Keratinocyte (primary cell): Measurements from ENCODE around the gene MAN2C1. TPM values are rescaled to one million over a fixed set of nuclear protein-coding genes. Genes with fewer than 3 reads are reported as not detected.

ENCODE experiments used
- DNase-seq: peaks from one replicate; pipeline ENCODE4 v3.0.0-alpha.2; 2011; ENCODE audit warnings: low read depth, missing footprints, low spot score
- FAIRE-seq: peaks from 2 replicates; lab custom pipeline; 2011; peaks lifted over from hg19 to GRCh38; lab: Jason Lieb, UNC
- H2AFZ ChIP-seq: 2 replicates; pipeline ENCODE4 v1.6.0; 2012; ENCODE audit warnings: low read length, control low read depth, inconsistent platforms; ENCODE audit not compliant: control insufficient read depth
- H3K27ac ChIP-seq: 2 replicates; pipeline ENCODE4 v1.5.1; 2011; ENCODE audit warnings: low read length; ENCODE audit not compliant: control insufficient read depth, insufficient read depth
- H3K27me3 ChIP-seq: 3 replicates; pipeline ENCODE4 v1.6.0; 2011; ENCODE audit warnings: low read length; ENCODE audit not compliant: control insufficient read depth, insufficient read depth; ENCODE audit errors: extremely low read depth
- H3K36me3 ChIP-seq, 2 experiments: 2 replicates in 1 of 2; 3 replicates in 1 of 2; pipeline ENCODE4 v1.5.1; 2011; ENCODE audit warnings: low read length in 2 of 2, mild to moderate bottlenecking in 1 of 2; ENCODE audit not compliant: control insufficient read depth in 2 of 2, insufficient read depth in 2 of 2; ENCODE audit errors: extremely low read depth in 1 of 2
- H3K4me1 ChIP-seq: 3 replicates; pipeline ENCODE4 v1.5.1; 2011; ENCODE audit warnings: low read length; ENCODE audit not compliant: control insufficient read depth, insufficient read depth; ENCODE audit errors: extremely low read depth
- H3K4me2 ChIP-seq: 3 replicates; pipeline ENCODE4 v1.6.0; 2011; ENCODE audit warnings: low read depth, low read length; ENCODE audit not compliant: control insufficient read depth, insufficient read depth; ENCODE audit errors: extremely low read depth
- H3K4me3 ChIP-seq, 3 experiments: fragments of 200-600 bp in 1 of 3; sonication (generic) in 1 of 3; 2 replicates in 2 of 3; 3 replicates in 1 of 3; pipeline ENCODE4 v1.5.1; 2011 to 2016; ENCODE audit warnings: low read length in 3 of 3, mild to moderate bottlenecking in 3 of 3, control low read depth in 2 of 3, inconsistent platforms in 1 of 3, low read depth in 1 of 3, mixed read lengths in 1 of 3, mixed run types in 1 of 3, moderate library complexity in 1 of 3; ENCODE audit not compliant: control insufficient read depth in 2 of 3, insufficient read depth in 2 of 3; ENCODE audit errors: extremely low read depth in 1 of 3
- H3K79me2 ChIP-seq: 2 replicates; pipeline ENCODE4 v1.6.0; 2012; ENCODE audit warnings: low read length; ENCODE audit not compliant: control insufficient read depth, insufficient read depth
- H3K9ac ChIP-seq: 3 replicates; pipeline ENCODE4 v1.6.0; 2011; ENCODE audit warnings: low read length; ENCODE audit not compliant: control insufficient read depth, insufficient read depth; ENCODE audit errors: extremely low read depth
- H3K9me1 ChIP-seq: 3 replicates; pipeline ENCODE4 v1.6.0; 2011; ENCODE audit warnings: low read length; ENCODE audit not compliant: control insufficient read depth, insufficient read depth; ENCODE audit errors: extremely low read depth
- H3K9me3 ChIP-seq: 2 replicates; pipeline ENCODE4 v1.5.1; 2012; ENCODE audit warnings: low read depth, low read length; ENCODE audit not compliant: control insufficient read depth
- H4K20me1 ChIP-seq: 3 replicates; pipeline ENCODE4 v1.6.0; 2011; ENCODE audit warnings: low read length; ENCODE audit not compliant: control insufficient read depth, insufficient read depth; ENCODE audit errors: extremely low read depth
- EZH2 ChIP-seq: IDR thresholded peaks from one replicate; pipeline ENCODE4 v1.6.1; 2012; ENCODE audit warnings: inconsistent platforms, mild to moderate bottlenecking, low read length, moderate library complexity
- dilution Hi-C: fragments of 300-500 bp; cut with MboI; formaldehyde crosslinking; loops from one replicate; pipeline ENCODE4 v1.7.0; 2020; ENCODE audit warnings: low sequenced_read_pairs; ENCODE audit not compliant: extremely low pct_ligation_motif_present
- polyA plus RNA-seq, 5 experiments: library from polyadenylated mRNA; depleted of rRNA in 3 of 5; stranded (reverse) in 3 of 5; stranded (forward) in 1 of 5; unstranded in 1 of 5; fragments of >200 nt; gene quantifications; 1 replicate in 1 of 5; 2 replicates in 3 of 5; 3 replicates in 1 of 5; pipeline versions ENCODE4 v1.2.1 to v1.2.3, GENCODE V29; 2011 to 2012; ENCODE audit warnings: missing spikeins in 2 of 5, low read depth in 1 of 5, low replicate concordance in 1 of 5
- TF ChIP-seq, protein P1 (sequence below), 3 experiments: IDR thresholded peaks in 1 of 3; conservative IDR thresholded peaks in 1 of 3; optimal IDR thresholded peaks in 1 of 3; 2 replicates in 2 of 3; 3 replicates in 1 of 3; pipeline versions ENCODE3 to v1.5.1; 2011; ENCODE audit warnings: low read length in 3 of 3, mild to moderate bottlenecking in 3 of 3, moderate library complexity in 2 of 3, control low read depth in 1 of 3, inconsistent platforms in 1 of 3; ENCODE audit not compliant: insufficient read depth in 2 of 3; ENCODE audit errors: extremely low read depth in 1 of 3

MAN2C1 gene
- polyA plus RNA-seq, 1 donor (not counting 4 experiments of a cell fraction or from before 2014, with no cell fraction given), result 35.4 TPM

DNA sequence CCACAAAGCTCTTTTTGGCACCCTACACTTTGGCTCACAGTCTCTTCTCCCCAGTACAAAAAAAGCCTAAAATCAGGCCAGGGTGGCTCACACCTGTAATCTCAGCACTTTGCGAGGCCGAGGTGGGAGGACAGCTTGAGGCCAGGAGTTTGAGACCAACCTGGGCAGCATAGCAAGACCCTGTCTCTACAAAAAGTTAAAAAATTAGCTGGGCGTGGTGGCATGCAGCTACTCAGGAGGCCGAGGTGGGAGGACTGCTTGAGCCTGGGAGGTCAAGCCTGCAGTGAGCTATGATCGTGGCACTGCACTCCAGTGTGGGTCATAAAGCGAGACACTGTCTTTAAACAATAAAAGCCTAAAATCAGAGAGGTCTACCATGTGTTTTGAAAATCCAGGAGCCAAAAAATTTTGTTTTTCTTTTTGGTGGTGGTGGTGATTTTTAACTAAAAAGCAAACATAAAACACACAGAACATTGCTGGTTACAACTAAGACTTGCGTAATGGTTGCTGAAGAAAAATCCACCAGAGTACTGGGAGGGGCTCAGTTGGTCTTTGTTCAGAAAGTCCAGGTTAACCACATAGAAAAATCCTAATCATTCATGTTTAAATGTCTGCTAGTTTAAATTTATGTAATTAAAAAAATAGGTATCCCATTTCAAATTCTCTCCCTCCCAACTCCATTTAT, 1.6 kb upstream of the MAN2C1 start:
- Histone ChIP-seq H3K27me3 (no peaks in the 10 kb centered on the region), H3K36me3 (peaks cover 14 to 36% of the 10 kb centered on the region in 2 experiments), H3K4me3 (no peak overlapping the region), H3K9me3 (no peaks in the 10 kb centered on the region), H2AFZ (no peak overlapping the region), H3K9me1 (no peaks in the 10 kb centered on the region), H3K4me2 (peak overlapping the region; percentile 94), H3K27ac (peak overlapping the region; percentile 72), H4K20me1 (no peaks in the 10 kb centered on the region), H3K79me2 (peaks cover 12% of the 10 kb centered on the region), H3K4me1 (peaks cover 33% of the 10 kb centered on the region), H3K9ac (peak overlapping the region; percentile 92)
- FAIRE-seq (no peak), DNase-seq (no peak)
- dilution Hi-C loops, result no loop called here
- no peak for TF ChIP-seq EZH2
- TF ChIP-seq, protein P1, sequence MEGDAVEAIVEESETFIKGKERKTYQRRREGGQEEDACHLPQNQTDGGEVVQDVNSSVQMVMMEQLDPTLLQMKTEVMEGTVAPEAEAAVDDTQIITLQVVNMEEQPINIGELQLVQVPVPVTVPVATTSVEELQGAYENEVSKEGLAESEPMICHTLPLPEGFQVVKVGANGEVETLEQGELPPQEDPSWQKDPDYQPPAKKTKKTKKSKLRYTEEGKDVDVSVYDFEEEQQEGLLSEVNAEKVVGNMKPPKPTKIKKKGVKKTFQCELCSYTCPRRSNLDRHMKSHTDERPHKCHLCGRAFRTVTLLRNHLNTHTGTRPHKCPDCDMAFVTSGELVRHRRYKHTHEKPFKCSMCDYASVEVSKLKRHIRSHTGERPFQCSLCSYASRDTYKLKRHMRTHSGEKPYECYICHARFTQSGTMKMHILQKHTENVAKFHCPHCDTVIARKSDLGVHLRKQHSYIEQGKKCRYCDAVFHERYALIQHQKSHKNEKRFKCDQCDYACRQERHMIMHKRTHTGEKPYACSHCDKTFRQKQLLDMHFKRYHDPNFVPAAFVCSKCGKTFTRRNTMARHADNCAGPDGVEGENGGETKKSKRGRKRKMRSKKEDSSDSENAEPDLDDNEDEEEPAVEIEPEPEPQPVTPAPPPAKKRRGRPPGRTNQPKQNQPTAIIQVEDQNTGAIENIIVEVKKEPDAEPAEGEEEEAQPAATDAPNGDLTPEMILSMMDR (optimal IDR thresholded peaks at IDR 0.05 in 1 of 3, IDR thresholded peaks at IDR 0.05 in 1 of 3, conservative IDR thresholded peaks at IDR 0.05 in 1 of 3; ENCODE audit: extremely low read depth in 1 of 3, insufficient read depth in 2 of 3, low read length in 3 of 3), result no peak

GRCh38 chr15:75368689-75369239, 357 bp upstream of the MAN2C1 start:
- no peak for DNase-seq
- Histone ChIP-seq H2AFZ (peak overlapping the region; percentile 27), H3K9me1 (no peaks in the 10 kb centered on the region), H3K9me3 (no peaks in the 10 kb centered on the region), H3K9ac (peak overlapping the region; percentile 92), H3K36me3 (peaks cover 15 to 39% of the 10 kb centered on the region in 2 experiments), H3K4me2 (peak overlapping the region; percentile 94), H3K27me3 (no peaks in the 10 kb centered on the region), H4K20me1 (no peaks in the 10 kb centered on the region), H3K4me1 (peaks cover 33% of the 10 kb centered on the region), H3K27ac (peak overlapping the region; percentile 72), H3K79me2 (peaks cover 12% of the 10 kb centered on the region), H3K4me3 (peak overlapping the region; percentile 74 to 84 (median 79))
- dilution Hi-C loops, result no loop called here
- TF ChIP-seq, protein P1 (optimal IDR thresholded peaks at IDR 0.05 in 1 of 3, IDR thresholded peaks at IDR 0.05 in 1 of 3, conservative IDR thresholded peaks at IDR 0.05 in 1 of 3; ENCODE audit: extremely low read depth in 1 of 3, insufficient read depth in 2 of 3, low read length in 3 of 3), result no peak
- TF ChIP-seq EZH2, result no peak
- peak; percentile 9 for FAIRE-seq
